Measurements from ENCODE around the gene CGA. TPM values are rescaled to one million over a fixed set of nuclear protein-coding genes. Genes with fewer than 3 reads are reported as not detected.

Gene CGA
- total and polyA plus RNA-seq, 12 donors: 0.23 to 1.0 (median 0.59) TPM; not detected in 8

DNA sequence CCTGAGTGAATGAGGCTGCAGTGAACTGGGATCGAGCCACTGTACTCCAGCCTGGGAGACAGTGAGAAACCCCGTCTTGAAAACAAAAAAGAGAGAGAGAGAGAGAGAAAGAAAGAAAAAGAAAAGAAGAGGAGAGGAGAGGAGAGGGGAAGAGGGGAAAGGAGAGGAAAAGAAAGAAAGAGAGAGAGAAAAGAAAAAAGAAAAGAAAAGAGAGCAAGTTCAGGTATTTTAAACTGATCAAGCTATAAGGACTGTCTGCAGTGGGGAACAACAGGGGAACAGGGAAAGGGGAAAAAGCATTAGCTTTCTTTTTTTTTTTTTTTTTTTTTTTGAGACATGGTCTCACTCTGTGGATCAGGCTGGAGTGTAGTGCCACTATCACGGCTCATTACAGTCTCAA lies 2.5 kb downstream of the CGA start:
- no peaks in the 10 kb centered on the region for H3K36me3 ChIP-seq
- peaks cover 0 to 11% (median 4%) of the 10 kb centered on the region in 7 donors for H3K27me3 ChIP-seq
- TF ChIP-seq, protein P1, sequence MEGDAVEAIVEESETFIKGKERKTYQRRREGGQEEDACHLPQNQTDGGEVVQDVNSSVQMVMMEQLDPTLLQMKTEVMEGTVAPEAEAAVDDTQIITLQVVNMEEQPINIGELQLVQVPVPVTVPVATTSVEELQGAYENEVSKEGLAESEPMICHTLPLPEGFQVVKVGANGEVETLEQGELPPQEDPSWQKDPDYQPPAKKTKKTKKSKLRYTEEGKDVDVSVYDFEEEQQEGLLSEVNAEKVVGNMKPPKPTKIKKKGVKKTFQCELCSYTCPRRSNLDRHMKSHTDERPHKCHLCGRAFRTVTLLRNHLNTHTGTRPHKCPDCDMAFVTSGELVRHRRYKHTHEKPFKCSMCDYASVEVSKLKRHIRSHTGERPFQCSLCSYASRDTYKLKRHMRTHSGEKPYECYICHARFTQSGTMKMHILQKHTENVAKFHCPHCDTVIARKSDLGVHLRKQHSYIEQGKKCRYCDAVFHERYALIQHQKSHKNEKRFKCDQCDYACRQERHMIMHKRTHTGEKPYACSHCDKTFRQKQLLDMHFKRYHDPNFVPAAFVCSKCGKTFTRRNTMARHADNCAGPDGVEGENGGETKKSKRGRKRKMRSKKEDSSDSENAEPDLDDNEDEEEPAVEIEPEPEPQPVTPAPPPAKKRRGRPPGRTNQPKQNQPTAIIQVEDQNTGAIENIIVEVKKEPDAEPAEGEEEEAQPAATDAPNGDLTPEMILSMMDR (IDR thresholded peaks at IDR 0.05): no peak
- no peak overlapping the region for H3K4me3 ChIP-seq
- H3K27ac ChIP-seq: no peak overlapping the region
- intact Hi-C loops (cut with DNase I): no loop called here
- no peaks in the 10 kb centered on the region for H3K4me1 ChIP-seq
- DNase-seq: no peak
- WGBS, 2 donors: 75% methylated on average over 3 of the region's 3 CpGs
- no peaks in the 10 kb centered on the region for H3K9me3 ChIP-seq
- no peak for ATAC-seq

DNA sequence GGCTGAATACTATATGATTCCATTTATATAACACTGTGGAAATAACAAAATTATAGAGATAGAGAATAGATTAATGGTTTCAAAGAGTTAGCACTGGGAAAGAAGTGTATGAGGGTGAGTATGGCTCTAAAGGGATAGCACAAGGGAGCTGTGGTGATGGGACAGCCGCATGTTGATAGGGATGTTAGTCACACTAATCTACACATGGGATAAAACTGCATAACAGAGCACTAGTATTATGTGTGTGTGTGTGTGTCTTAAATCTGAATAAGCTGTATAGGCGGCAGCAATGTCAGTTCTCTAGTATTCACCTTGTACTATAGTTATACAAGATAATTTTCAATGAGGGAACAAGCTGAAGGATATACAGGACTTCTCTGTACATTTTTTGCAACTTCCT lies 5.8 kb downstream of the CGA start:
- intact Hi-C loops (cut with DNase I): no loop called here
- WGBS, 2 donors: 87 to 93% methylated on average over 2 of the region's 2 CpGs
- Histone ChIP-seq H3K4me3 (no peak overlapping the region), H3K9me3 (no peaks in the 10 kb centered on the region), H3K27ac (no peak overlapping the region), H3K27me3 (peaks cover 0 to 8% (median 0%) of the 10 kb centered on the region in 7 donors), H3K36me3 (no peaks in the 10 kb centered on the region), H3K4me1 (no peaks in the 10 kb centered on the region)
- ATAC-seq: no peak
- no peak for DNase-seq
- TF ChIP-seq, protein P1 (IDR thresholded peaks at IDR 0.05): no peak

DNA sequence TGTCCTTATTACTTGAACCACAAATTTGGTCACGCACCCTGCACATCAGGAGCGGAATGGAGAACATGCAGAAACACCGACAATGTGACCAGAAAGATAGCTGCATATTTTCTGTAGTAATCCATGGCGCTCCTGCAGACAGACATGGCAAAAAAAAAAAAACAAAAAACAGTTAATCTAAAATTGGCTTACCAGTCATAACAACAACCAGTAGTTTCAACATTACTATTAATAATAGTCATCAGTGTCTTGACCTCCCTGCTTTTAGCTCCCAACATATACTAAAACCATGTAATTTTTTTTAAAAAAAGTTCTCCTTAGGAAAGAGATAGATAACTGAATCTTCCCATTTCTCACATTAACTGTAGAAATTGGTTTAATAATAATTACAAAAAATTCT lies 6.8 kb downstream of the CGA start:
- no peak overlapping the region for H3K4me3 ChIP-seq
- 87 to 91% methylated on average over 4 of the region's 4 CpGs for WGBS, 2 donors
- no peaks in the 10 kb centered on the region for H3K9me3 ChIP-seq
- ATAC-seq (no peak), DNase-seq (no peak)
- TF ChIP-seq, protein P1 (IDR thresholded peaks at IDR 0.05): no peak
- peaks cover 0 to 8% (median 0%) of the 10 kb centered on the region in 7 donors for H3K27me3 ChIP-seq
- no peak overlapping the region for H3K27ac ChIP-seq
- intact Hi-C loops (cut with DNase I): no loop called here
- no peaks in the 10 kb centered on the region for H3K4me1 ChIP-seq
- no peaks in the 10 kb centered on the region for H3K36me3 ChIP-seq

DNA sequence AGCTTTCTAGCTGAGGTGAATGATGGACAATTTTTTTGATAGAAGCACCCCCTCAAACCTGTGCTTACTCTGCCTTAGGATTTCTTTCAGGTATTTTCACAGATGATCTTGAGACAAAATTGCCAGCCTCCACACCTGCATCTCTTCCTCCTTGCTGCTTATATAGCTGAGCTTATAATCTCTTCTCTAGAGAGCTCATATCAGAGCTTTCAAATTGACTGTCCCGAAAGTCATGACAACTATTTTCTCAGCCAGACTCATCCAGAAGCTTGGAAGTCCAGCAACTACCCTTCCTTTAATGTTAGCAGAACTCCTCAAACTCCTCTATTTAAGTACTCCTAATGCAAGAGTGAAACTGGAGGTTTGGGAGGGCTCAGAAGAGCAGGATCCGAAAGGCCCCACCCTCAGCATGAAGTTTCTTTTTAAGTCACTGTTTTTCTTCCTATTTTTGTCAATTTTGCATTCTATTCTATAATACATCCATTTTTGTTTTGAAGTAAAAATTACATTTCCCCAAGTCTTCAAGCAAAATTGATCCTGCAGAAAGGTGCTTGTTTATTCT lies 12.7 kb downstream of the CGA start:
- no peaks in the 10 kb centered on the region for H3K4me1 ChIP-seq
- no peak overlapping the region for H3K4me3 ChIP-seq
- DNase-seq: no peak
- H3K9me3 ChIP-seq: no peaks in the 10 kb centered on the region
- intact Hi-C loops (cut with DNase I): no loop called here
- ATAC-seq: no peak
- WGBS, 2 donors: 61 to 71% methylated on average over 2 of the region's 2 CpGs
- H3K27ac ChIP-seq: no peak overlapping the region
- TF ChIP-seq, protein P1 (IDR thresholded peaks at IDR 0.05): no peak
- peaks cover 0 to 12% (median 0%) of the 10 kb centered on the region in 7 donors for H3K27me3 ChIP-seq
- no peaks in the 10 kb centered on the region for H3K36me3 ChIP-seq
